ENCODE data around the gene BCAS3.

DNA sequence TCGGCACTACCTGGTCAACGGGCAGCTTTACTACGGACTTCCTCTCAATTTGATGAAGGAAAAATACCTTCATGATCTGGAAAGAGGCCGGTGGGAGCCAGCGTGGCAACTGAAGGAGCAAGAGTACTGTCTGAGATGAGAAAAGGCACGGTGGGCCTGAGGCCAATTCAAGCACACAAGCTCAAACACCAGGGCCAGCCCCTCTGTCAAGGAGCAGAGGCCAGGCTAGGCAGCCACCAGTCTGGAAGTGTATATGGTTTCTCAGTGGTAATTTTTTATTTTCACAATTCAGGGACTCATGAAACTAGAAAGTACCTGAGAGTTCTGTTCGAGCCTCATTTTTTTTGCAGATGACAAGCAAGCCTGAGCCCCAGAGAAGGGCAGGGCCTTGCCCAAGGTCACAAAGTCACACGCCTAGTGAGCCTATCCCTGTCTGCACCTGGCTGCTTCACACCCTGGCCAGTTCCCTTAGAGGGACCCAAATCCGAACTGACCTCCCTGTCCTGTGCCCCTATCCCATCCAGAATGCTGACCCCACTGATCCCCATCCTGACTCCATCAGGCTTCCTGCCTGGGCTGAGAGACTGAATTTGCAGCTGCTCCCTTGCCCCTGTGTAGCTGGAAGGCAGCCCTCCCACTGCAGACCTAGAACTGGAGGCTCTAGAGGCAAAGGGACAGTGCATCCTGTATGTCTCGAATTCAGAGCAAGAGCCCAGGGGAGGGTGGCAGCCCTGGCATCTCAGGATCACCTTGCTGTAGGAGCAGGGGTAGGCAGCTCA is 717.2 kb downstream of the BCAS3 start:
- TF ChIP-seq, protein P1, sequence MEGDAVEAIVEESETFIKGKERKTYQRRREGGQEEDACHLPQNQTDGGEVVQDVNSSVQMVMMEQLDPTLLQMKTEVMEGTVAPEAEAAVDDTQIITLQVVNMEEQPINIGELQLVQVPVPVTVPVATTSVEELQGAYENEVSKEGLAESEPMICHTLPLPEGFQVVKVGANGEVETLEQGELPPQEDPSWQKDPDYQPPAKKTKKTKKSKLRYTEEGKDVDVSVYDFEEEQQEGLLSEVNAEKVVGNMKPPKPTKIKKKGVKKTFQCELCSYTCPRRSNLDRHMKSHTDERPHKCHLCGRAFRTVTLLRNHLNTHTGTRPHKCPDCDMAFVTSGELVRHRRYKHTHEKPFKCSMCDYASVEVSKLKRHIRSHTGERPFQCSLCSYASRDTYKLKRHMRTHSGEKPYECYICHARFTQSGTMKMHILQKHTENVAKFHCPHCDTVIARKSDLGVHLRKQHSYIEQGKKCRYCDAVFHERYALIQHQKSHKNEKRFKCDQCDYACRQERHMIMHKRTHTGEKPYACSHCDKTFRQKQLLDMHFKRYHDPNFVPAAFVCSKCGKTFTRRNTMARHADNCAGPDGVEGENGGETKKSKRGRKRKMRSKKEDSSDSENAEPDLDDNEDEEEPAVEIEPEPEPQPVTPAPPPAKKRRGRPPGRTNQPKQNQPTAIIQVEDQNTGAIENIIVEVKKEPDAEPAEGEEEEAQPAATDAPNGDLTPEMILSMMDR (IDR thresholded peaks at IDR 0.05) = no peak
- TF ChIP-seq POLR2AphosphoS5 (IDR thresholded peaks at IDR 0.05) = no peak

Measured in transverse colon (tissue), 4 donors.